Measurements from ENCODE around the gene SERPINA5. TPM values are rescaled to one million over a fixed set of nuclear protein-coding genes. Genes with fewer than 3 reads are reported as not detected.
A peak's percentile ranks its signal among the peaks of the same experiment; 100 is the strongest.

Gene SERPINA5
- total and polyA plus RNA-seq, 2 of the 13 experiments (the other 11 are each of a cell fraction or from before 2014, with no cell fraction given): 449 to 498 TPM

DNA sequence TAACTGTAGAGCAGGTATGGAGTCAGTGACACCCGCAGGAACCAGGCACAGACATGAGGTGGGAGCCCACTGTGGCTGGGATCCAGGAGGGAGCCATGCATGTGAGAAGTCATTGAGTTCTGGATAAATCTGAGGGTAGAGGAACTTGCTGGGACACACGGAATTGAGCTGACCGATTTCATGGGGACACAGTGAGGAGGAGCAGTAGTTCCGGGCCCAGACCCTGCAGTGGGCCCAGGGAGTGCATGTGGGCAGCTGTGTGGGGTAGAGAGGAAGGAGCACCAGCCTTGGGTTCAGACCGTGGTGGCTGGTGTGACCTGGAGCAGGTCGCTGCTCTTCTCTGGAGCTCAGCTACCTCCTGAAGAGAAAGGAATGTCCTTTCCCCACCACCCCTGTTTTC is 39.4 kb downstream of the SERPINA5 start:
- ChIA-PET POLR2A (interaction anchor here (2.9 to 19.0 kb wide), 3 partner anchors 8 to 22 kb away, joined by 12 to 638 read pairs (median 24); partner anchors contain the start of gene SERPINA3), CTCF (ENCODE audit: low intra/inter-chr PET ratio, low total read pairs) (no interaction called here)
- H3K4me1 ChIP-seq (ENCODE audit: insufficient read depth, low read length): peaks cover 60% of the 10 kb centered on the region
- in situ Hi-C loops (cut with HindIII; ENCODE audit: extremely low pct_ligation_motif_present, low pct_unique_long_range_greater_than_20kb): no loop called here
- no peak overlapping the region for H3K9ac ChIP-seq (ENCODE audit: insufficient read depth, low read depth, low read length)
- H2AFZ ChIP-seq (ENCODE audit: low read length): no peak overlapping the region
- BruUV-seq (replicated peaks): no TSS peak
- DNase-seq (ENCODE audit: low spot score): no peak
- intact Hi-C loops (cut with micrococcal nuclease; ENCODE audit: unreplicated experiment): no loop called here
- FAIRE-seq: no peak
- no peak overlapping the region for H3K4me3 ChIP-seq (replicated peaks in 1 of 3; ENCODE audit: insufficient read depth in 1 of 3, low read depth in 2 of 3, low read length in 3 of 3)
- peaks cover 21% of the 10 kb centered on the region for H3K79me2 ChIP-seq (ENCODE audit: insufficient read depth, low read length)
- peaks cover 45 to 90% of the 10 kb centered on the region in 2 experiments for H3K36me3 ChIP-seq (replicated peaks in 1 of 2; ENCODE audit: control insufficient read depth in 1 of 2, insufficient read depth in 2 of 2, low read length in 2 of 2)
- 87% methylated on average over 5 of the region's 6 CpGs for WGBS (ENCODE audit: low lambda C conversion rate)
- peaks cover 17% of the 10 kb centered on the region for H3K9me3 ChIP-seq (ENCODE audit: low read length)
- H3K27me3 ChIP-seq (ENCODE audit: control insufficient read depth in 1 of 2, insufficient read depth in 2 of 2, low read length in 2 of 2): no peaks in the 10 kb centered on the region
- ATAC-seq: no peak
- H3K4me2 ChIP-seq (ENCODE audit: low read depth, low read length): no peak overlapping the region
- peaks cover 37% of the 10 kb centered on the region; the same call in 1 of the 2 replicates for H4K20me1 ChIP-seq (ENCODE audit: insufficient read depth, low read length)
- H3K27ac ChIP-seq (ENCODE audit: extremely low read length, insufficient read depth, low read length): no peak overlapping the region
- TF ChIP-seq CEBPG (CRISPR knock-in tag; IDR thresholded peaks at IDR 0.05): no peak
- TF ChIP-seq ZFAT (CRISPR knock-in tag; conservative IDR thresholded peaks at IDR 0.05): no peak
- TF ChIP-seq ZNF768 (CRISPR knock-in tag; IDR thresholded peaks at IDR 0.05): no peak
- no peak for TF ChIP-seq SETDB1 (CRISPR knock-in tag; IDR thresholded peaks at IDR 0.05; ENCODE audit: borderline replicate concordance)
- TF ChIP-seq RBFOX2 (IDR thresholded peaks at IDR 0.05; ENCODE audit: low read depth, low read length): peak; percentile 76
- no peak for TF ChIP-seq RFXAP (CRISPR knock-in tag; IDR thresholded peaks at IDR 0.05; ENCODE audit: borderline replicate concordance)
- no peak for TF ChIP-seq TGIF2 (CRISPR knock-in tag; IDR thresholded peaks at IDR 0.05)
- TF ChIP-seq, protein P1, sequence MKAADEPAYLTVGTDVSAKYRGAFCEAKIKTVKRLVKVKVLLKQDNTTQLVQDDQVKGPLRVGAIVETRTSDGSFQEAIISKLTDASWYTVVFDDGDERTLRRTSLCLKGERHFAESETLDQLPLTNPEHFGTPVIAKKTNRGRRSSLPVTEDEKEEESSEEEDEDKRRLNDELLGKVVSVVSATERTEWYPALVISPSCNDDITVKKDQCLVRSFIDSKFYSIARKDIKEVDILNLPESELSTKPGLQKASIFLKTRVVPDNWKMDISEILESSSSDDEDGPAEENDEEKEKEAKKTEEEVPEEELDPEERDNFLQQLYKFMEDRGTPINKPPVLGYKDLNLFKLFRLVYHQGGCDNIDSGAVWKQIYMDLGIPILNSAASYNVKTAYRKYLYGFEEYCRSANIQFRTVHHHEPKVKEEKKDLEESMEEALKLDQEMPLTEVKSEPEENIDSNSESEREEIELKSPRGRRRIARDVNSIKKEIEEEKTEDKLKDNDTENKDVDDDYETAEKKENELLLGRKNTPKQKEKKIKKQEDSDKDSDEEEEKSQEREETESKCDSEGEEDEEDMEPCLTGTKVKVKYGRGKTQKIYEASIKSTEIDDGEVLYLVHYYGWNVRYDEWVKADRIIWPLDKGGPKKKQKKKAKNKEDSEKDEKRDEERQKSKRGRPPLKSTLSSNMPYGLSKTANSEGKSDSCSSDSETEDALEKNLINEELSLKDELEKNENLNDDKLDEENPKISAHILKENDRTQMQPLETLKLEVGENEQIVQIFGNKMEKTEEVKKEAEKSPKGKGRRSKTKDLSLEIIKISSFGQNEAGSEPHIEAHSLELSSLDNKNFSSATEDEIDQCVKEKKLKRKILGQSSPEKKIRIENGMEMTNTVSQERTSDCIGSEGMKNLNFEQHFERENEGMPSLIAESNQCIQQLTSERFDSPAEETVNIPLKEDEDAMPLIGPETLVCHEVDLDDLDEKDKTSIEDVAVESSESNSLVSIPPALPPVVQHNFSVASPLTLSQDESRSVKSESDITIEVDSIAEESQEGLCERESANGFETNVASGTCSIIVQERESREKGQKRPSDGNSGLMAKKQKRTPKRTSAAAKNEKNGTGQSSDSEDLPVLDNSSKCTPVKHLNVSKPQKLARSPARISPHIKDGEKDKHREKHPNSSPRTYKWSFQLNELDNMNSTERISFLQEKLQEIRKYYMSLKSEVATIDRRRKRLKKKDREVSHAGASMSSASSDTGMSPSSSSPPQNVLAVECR (CRISPR knock-in tag; IDR thresholded peaks at IDR 0.05; ENCODE audit: borderline replicate concordance): no peak
- no peak for TF ChIP-seq ZNF788 (CRISPR knock-in tag; IDR thresholded peaks at IDR 0.05; ENCODE audit: borderline replicate concordance)
- 0 out of 2 replicates have a peak, but pooled peaks have one; percentile 41 for TF ChIP-seq HNRNPL (IDR thresholded peaks at IDR 0.05; ENCODE audit: low read depth, low read length)
- TF ChIP-seq, protein P2, sequence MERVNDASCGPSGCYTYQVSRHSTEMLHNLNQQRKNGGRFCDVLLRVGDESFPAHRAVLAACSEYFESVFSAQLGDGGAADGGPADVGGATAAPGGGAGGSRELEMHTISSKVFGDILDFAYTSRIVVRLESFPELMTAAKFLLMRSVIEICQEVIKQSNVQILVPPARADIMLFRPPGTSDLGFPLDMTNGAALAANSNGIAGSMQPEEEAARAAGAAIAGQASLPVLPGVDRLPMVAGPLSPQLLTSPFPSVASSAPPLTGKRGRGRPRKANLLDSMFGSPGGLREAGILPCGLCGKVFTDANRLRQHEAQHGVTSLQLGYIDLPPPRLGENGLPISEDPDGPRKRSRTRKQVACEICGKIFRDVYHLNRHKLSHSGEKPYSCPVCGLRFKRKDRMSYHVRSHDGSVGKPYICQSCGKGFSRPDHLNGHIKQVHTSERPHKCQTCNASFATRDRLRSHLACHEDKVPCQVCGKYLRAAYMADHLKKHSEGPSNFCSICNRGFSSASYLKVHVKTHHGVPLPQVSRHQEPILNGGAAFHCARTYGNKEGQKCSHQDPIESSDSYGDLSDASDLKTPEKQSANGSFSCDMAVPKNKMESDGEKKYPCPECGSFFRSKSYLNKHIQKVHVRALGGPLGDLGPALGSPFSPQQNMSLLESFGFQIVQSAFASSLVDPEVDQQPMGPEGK (CRISPR knock-in tag; IDR thresholded peaks at IDR 0.05): no peak
- TF ChIP-seq ZNF460 (CRISPR knock-in tag; IDR thresholded peaks at IDR 0.05; ENCODE audit: borderline replicate concordance): no peak
- TF ChIP-seq ZNF121 (CRISPR knock-in tag; IDR thresholded peaks at IDR 0.05): no peak
- TF ChIP-seq TBL1XR1 (IDR thresholded peaks at IDR 0.05; ENCODE audit: borderline replicate concordance, low read length, partially characterized antibody): no peak
- TF ChIP-seq, protein P3, sequence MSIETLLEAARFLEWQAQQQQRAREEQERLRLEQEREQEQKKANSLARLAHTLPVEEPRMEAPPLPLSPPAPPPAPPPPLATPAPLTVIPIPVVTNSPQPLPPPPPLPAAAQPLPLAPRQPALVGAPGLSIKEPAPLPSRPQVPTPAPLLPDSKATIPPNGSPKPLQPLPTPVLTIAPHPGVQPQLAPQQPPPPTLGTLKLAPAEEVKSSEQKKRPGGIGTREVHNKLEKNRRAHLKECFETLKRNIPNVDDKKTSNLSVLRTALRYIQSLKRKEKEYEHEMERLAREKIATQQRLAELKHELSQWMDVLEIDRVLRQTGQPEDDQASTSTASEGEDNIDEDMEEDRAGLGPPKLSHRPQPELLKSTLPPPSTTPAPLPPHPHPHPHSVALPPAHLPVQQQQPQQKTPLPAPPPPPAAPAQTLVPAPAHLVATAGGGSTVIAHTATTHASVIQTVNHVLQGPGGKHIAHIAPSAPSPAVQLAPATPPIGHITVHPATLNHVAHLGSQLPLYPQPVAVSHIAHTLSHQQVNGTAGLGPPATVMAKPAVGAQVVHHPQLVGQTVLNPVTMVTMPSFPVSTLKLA (IDR thresholded peaks at IDR 0.05): no peak
- TF ChIP-seq AGO2 (optimal IDR thresholded peaks at IDR 0.05; ENCODE audit: low read depth, low read length): peak; percentile 94
- no peak for TF ChIP-seq ZNF589 (CRISPR knock-in tag; conservative IDR thresholded peaks at IDR 0.05)
- no peak for TF ChIP-seq ZKSCAN8 (CRISPR knock-in tag; IDR thresholded peaks at IDR 0.05; ENCODE audit: borderline replicate concordance)
